ENCODE measurements around the gene KIF13A.

Gene KIF13A

GRCh38 chr6:17798477-17799154, 188.8 kb downstream of the KIF13A start:
- Histone ChIP-seq H2AFZ (ENCODE audit: low read length) (no peak overlapping the region), H3K4me2 (ENCODE audit: low read depth, low read length) (no peak overlapping the region), H4K20me1 (ENCODE audit: insufficient read depth, low read length) (no peaks in the 10 kb centered on the region), H3F3A (ENCODE audit: insufficient read depth, low read length) (no peaks in the 10 kb centered on the region), H3K4me1 (ENCODE audit: low read length) (no peaks in the 10 kb centered on the region), H3K27me3 (replicated peaks; ENCODE audit: insufficient read depth, low read length) (no peaks in the 10 kb centered on the region), H3K4me3 (ENCODE audit: low read length) (no peak overlapping the region), H3K9me2 (replicated peaks; ENCODE audit: insufficient read depth, low read length) (no peaks in the 10 kb centered on the region), H3K9me3 (replicated peaks; ENCODE audit: insufficient read depth, low read length) (no peaks in the 10 kb centered on the region), H3K79me2 (ENCODE audit: low read length) (no peaks in the 10 kb centered on the region), H3K27ac (ENCODE audit: low read length) (no peak overlapping the region), H3K36me3 (replicated peaks; ENCODE audit: insufficient read depth, low read length) (no peaks in the 10 kb centered on the region), H3K9ac (ENCODE audit: low read length) (no peak overlapping the region)
- no peak for TF ChIP-seq EZH2 (optimal IDR thresholded peaks at IDR 0.05; ENCODE audit: low read depth, low read length)
- TF ChIP-seq CTCF (IDR thresholded peaks at IDR 0.05; ENCODE audit: low read length), result no peak
- no peak for TF ChIP-seq EZH2phosphoT487 (IDR thresholded peaks at IDR 0.05; ENCODE audit: low read length)
- no peak for DNase-seq

- no peaks in the 10 kb centered on the region for H3K79me2 ChIP-seq (ENCODE audit: low read length)
- no peak overlapping the region for H3K4me3 ChIP-seq (ENCODE audit: low read length)
- no peak overlapping the region for H3K4me2 ChIP-seq (ENCODE audit: low read depth, low read length)
- no peaks in the 10 kb centered on the region for H3F3A ChIP-seq (ENCODE audit: insufficient read depth, low read length)
- no peaks in the 10 kb centered on the region for H3K36me3 ChIP-seq (replicated peaks; ENCODE audit: insufficient read depth, low read length)
- no peak for DNase-seq
- H3K9me2 ChIP-seq (replicated peaks; ENCODE audit: insufficient read depth, low read length), result no peaks in the 10 kb centered on the region
- H3K27me3 ChIP-seq (replicated peaks; ENCODE audit: insufficient read depth, low read length), result no peaks in the 10 kb centered on the region
- no peak overlapping the region for H3K9ac ChIP-seq (ENCODE audit: low read length)
- TF ChIP-seq EZH2 (optimal IDR thresholded peaks at IDR 0.05; ENCODE audit: low read depth, low read length), result no peak
- no peak for TF ChIP-seq CTCF (IDR thresholded peaks at IDR 0.05; ENCODE audit: low read length)
- TF ChIP-seq EZH2phosphoT487 (IDR thresholded peaks at IDR 0.05; ENCODE audit: low read length), result no peak
- H3K27ac ChIP-seq (ENCODE audit: low read length), result no peak overlapping the region
- H3K9me3 ChIP-seq (replicated peaks; ENCODE audit: insufficient read depth, low read length), result no peaks in the 10 kb centered on the region
- no peaks in the 10 kb centered on the region for H4K20me1 ChIP-seq (ENCODE audit: insufficient read depth, low read length)
- no peaks in the 10 kb centered on the region for H3K4me1 ChIP-seq (ENCODE audit: low read length)
- no peak overlapping the region for H2AFZ ChIP-seq (ENCODE audit: low read length)
These were observed 196.9 kb downstream of the KIF13A start for GRCh38 chr6:17790489-17790888.

- H3F3A ChIP-seq (ENCODE audit: insufficient read depth, low read length), result no peaks in the 10 kb centered on the region
- no peaks in the 10 kb centered on the region for H3K36me3 ChIP-seq (replicated peaks; ENCODE audit: insufficient read depth, low read length)
- no peak overlapping the region for H3K9ac ChIP-seq (ENCODE audit: low read length)
- H3K27ac ChIP-seq (ENCODE audit: low read length), result no peak overlapping the region
- H4K20me1 ChIP-seq (ENCODE audit: insufficient read depth, low read length), result no peaks in the 10 kb centered on the region
- no peak overlapping the region for H3K4me2 ChIP-seq (ENCODE audit: low read depth, low read length)
- no peaks in the 10 kb centered on the region for H3K79me2 ChIP-seq (ENCODE audit: low read length)
- no peaks in the 10 kb centered on the region for H3K4me1 ChIP-seq (ENCODE audit: low read length)
- H3K4me3 ChIP-seq (ENCODE audit: low read length), result no peak overlapping the region
- H2AFZ ChIP-seq (ENCODE audit: low read length), result no peak overlapping the region
- TF ChIP-seq CTCF (IDR thresholded peaks at IDR 0.05; ENCODE audit: low read length) (no peak), EZH2 (optimal IDR thresholded peaks at IDR 0.05; ENCODE audit: low read depth, low read length) (no peak), EZH2phosphoT487 (IDR thresholded peaks at IDR 0.05; ENCODE audit: low read length) (no peak)
- H3K9me2 ChIP-seq (replicated peaks; ENCODE audit: insufficient read depth, low read length), result no peaks in the 10 kb centered on the region
- no peaks in the 10 kb centered on the region for H3K27me3 ChIP-seq (replicated peaks; ENCODE audit: insufficient read depth, low read length)
- H3K9me3 ChIP-seq (replicated peaks; ENCODE audit: insufficient read depth, low read length), result no peaks in the 10 kb centered on the region
- no peak for DNase-seq
These were observed 202.2 kb downstream of the KIF13A start for GRCh38 chr6:17785094-17785787.

All from MM.1S (cell line).